PFSK-1 (cell line): ENCODE measurements around the gene COL6A3.

Experiments used
- FOXP2 ChIP-seq: optimal IDR thresholded peaks from 2 replicates; pipeline ENCODE3; 2011; ENCODE audit warnings: borderline replicate concordance, control low read depth, inconsistent platforms; ENCODE audit not compliant: insufficient read depth; ENCODE audit errors: extremely low read length, extremely low read depth
- POLR2AphosphoS5 ChIP-seq: IDR thresholded peaks from 2 replicates; pipeline ENCODE4 v1.6.1; 2012; ENCODE audit warnings: low read depth, mild to moderate bottlenecking, control low read depth, low read length, moderate library complexity
- SIN3A ChIP-seq: IDR thresholded peaks from 2 replicates; pipeline ENCODE4 v1.6.1; 2012; ENCODE audit warnings: mild to moderate bottlenecking, low read length, moderate library complexity, borderline replicate concordance; ENCODE audit not compliant: insufficient read depth
- TAF1 ChIP-seq: IDR thresholded peaks from 2 replicates; pipeline ENCODE4 v1.6.1; 2012; ENCODE audit warnings: low read length, control low read depth, borderline replicate concordance; ENCODE audit not compliant: insufficient read depth
- TF ChIP-seq, protein P1 (sequence below), 2 experiments: IDR thresholded peaks; 2 replicates each; pipeline versions ENCODE4 v1.6.1 to v1.8.0; 2011 to 2012; ENCODE audit warnings: low read depth in 2 of 2, low read length in 2 of 2, control low read depth in 1 of 2, inconsistent platforms in 1 of 2, mild to moderate bottlenecking in 1 of 2, moderate library complexity in 1 of 2; ENCODE audit not compliant: insufficient read depth in 1 of 2

Gene COL6A3

DNA sequence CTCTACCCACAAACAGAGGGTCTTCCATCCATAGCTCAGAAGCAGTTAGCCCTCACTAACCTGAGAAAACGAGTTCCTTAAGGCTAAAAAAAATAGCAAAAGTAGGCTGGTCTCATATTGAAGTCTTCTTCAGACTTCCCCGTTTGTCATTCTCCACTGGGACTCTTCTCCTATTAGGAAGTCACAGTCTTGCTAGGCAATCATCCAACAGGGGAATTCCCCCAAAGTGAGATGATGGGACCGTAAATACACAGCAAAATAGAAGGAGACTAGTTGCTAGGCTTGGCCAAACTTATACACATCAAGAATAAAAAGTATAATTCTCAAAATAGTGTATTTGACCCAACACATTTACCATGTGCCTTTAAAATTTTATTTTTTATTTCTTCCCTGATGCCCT lies 34.3 kb downstream of the COL6A3 start:
- TF ChIP-seq FOXP2 (no peak), POLR2AphosphoS5 (no peak), SIN3A (no peak), TAF1 (no peak)
- TF ChIP-seq, protein P1, sequence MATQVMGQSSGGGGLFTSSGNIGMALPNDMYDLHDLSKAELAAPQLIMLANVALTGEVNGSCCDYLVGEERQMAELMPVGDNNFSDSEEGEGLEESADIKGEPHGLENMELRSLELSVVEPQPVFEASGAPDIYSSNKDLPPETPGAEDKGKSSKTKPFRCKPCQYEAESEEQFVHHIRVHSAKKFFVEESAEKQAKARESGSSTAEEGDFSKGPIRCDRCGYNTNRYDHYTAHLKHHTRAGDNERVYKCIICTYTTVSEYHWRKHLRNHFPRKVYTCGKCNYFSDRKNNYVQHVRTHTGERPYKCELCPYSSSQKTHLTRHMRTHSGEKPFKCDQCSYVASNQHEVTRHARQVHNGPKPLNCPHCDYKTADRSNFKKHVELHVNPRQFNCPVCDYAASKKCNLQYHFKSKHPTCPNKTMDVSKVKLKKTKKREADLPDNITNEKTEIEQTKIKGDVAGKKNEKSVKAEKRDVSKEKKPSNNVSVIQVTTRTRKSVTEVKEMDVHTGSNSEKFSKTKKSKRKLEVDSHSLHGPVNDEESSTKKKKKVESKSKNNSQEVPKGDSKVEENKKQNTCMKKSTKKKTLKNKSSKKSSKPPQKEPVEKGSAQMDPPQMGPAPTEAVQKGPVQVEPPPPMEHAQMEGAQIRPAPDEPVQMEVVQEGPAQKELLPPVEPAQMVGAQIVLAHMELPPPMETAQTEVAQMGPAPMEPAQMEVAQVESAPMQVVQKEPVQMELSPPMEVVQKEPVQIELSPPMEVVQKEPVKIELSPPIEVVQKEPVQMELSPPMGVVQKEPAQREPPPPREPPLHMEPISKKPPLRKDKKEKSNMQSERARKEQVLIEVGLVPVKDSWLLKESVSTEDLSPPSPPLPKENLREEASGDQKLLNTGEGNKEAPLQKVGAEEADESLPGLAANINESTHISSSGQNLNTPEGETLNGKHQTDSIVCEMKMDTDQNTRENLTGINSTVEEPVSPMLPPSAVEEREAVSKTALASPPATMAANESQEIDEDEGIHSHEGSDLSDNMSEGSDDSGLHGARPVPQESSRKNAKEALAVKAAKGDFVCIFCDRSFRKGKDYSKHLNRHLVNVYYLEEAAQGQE (IDR thresholded peaks at IDR 0.05; ENCODE audit: insufficient read depth in 1 of 2, low read depth in 2 of 2, low read length in 2 of 2) = no peak

DNA sequence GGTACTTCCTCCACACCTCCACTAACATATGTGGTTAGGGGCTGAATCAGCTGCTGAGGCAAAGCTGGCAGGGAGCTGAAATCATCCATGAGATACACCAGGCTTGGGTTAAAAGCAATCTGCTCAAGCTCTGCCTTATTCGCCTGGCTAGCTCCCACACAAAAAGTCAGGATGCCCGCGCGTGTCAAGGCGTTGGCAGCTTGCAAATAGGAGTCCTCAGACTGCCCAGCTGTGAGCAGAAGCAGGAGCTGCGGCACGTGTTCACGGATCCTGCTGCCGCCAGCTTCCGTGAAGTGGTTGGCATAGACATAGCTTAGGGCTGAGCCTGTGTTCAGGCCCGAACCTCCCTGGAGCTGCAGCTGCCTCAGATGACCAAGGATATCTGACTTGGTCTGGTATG lies 35.3 kb downstream of the COL6A3 start:
- TF ChIP-seq, protein P1 (IDR thresholded peaks at IDR 0.05; ENCODE audit: insufficient read depth in 1 of 2, low read depth in 2 of 2, low read length in 2 of 2) = no peak
- TF ChIP-seq SIN3A (no peak), FOXP2 (no peak), POLR2AphosphoS5 (no peak), TAF1 (no peak)

DNA sequence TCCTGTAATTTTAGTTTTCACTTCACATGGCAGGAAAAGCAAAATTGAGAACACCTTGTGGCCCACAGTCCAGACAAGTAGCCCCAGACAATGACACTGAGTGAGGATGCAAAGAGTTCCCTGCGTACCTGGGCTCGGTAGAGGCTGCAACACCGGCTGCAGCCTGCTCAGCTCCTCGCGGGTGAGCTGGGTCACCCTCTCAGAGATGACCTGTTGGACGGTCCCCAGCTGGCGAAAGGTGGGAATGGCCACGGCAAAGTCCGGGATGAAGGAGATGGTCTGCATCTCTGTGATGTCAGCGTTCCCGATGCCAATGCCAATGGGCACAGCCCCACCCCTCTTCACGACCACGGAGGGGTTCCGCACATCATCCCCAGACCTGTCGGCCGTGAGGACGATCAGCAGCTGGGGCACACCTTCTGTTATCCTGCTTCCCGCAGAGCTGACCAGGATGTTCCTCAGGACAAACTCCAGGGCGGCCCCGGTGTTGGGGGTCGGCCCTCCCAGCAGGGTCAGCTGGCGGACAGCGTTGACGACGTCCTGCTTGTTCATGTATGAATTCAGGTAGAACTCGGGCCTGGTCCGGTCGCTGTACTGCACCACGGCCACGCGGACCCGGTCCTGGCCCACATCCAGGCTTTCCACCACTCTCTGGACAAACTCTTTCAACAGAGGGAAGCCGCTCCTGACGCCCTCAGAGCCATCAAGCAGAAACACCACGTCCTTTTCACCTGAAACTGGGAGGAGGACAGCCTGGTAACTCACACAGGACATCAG lies 39.5 kb downstream of the COL6A3 start:
- TF ChIP-seq FOXP2 (no peak), SIN3A (no peak), TAF1 (no peak), POLR2AphosphoS5 (no peak)
- TF ChIP-seq, protein P1 (IDR thresholded peaks at IDR 0.05; ENCODE audit: insufficient read depth in 1 of 2, low read depth in 2 of 2, low read length in 2 of 2) = no peak

DNA sequence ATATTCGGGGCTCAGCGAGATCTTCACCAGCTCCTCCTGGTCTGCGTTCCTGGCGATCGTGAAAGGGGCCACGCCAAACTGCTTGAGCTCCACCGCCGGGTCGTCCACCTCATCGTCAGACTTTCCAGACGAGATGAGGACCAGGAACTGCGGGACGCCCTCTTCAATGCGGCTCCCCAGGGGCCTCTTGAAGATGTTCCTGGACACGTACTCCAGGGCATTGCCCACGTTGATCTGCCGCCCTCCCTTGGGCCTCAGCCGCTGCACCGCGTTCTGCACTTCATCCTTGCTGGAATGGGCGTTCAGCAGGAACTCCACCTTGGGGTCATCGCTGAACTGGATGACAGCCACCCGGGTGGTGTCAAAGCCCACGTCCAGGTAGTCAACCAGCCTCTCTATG lies 42.1 kb downstream of the COL6A3 start:
- TF ChIP-seq FOXP2 (no peak), TAF1 (no peak), SIN3A (no peak), POLR2AphosphoS5 (no peak)
- TF ChIP-seq, protein P1 (IDR thresholded peaks at IDR 0.05; ENCODE audit: insufficient read depth in 1 of 2, low read depth in 2 of 2, low read length in 2 of 2) = no peak

DNA sequence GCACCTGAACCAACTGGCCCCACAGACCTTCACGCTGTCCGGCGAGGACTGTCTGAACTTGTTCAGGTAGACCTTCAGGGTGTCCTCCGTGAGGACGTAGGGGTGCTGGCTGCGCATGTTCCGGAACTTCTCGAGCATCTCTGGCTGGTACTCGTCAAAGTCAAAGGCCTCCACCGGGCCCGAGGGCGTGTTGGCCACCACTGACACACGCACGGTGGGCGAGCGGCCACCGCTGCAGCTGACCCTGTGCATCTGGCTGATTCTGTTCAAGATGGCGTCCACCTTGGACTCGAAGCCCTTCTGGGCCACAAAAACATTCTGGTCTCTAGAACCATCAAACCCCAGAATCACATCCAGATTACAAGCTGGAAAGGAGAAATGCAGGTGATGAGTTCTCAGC lies 48.3 kb downstream of the COL6A3 start:
- TF ChIP-seq, protein P1 (IDR thresholded peaks at IDR 0.05; ENCODE audit: insufficient read depth in 1 of 2, low read depth in 2 of 2, low read length in 2 of 2) = no peak
- TF ChIP-seq FOXP2 (no peak), TAF1 (no peak), POLR2AphosphoS5 (no peak)
